DMS53 treated with DMSO at 0.1 percent for 48 hours (cell line): ENCODE measurements around the gene SLC27A2.
"Not testable (repeated sequence)": the region's sequence is repeated elsewhere in the genome, so short reads cannot be mapped to it uniquely, and the experiment has no call there.

ENCODE experiments used
- DNase-seq: peaks from one replicate; lab custom pipeline; 2025; ENCODE audit not compliant: unreplicated experiment; lab: John Stamatoyannopoulos, UW

Gene SLC27A2

DNA sequence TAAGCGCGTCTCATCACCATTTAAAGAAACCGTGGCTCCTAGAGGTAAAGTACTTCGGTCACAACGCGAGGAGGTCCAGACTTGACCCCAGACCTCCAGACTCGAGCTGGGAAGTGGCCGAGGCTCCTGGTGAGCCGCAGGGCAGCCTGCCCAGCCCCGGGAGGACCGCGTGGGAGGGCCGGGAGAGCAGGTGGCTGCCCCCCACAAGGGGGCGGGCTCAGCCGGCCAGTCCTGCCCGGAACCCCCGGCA lies at the start of gene SLC27A2:
Gene SLC27A2, plus strand, starts transcription at position 228 of the 250 bp plus-strand sequence. CDS start 232 bp downstream, outside the sequence.
- no peak for DNase-seq

- not testable (repeated sequence) for DNase-seq
Observed at GRCh38 chr15:50132251-50132984, 49.6 kb upstream of the SLC27A2 start.

DNA sequence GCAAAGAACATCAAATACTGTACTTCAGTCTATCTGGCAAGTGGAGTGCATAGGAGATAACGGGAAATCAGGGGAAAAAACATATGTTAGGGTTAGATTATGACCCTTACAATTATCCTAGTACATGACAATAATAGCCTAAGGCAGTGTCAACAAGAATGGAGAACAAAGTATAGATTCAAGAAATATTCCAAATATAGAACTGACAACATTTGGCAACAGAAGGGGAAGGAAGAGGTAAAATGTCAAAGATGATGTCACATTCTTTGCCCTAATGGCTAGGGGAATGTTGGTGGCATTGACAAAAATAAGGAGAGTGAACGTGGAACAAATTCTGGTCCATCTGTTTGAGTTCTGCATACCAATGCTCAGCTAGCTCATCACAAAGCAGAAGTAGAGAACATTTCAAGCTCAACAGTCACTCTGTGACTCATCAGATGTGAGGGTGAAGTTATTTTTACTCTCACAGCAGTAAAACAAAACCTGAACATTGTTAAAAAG lies 47.4 kb upstream of the SLC27A2 start:
- no peak for DNase-seq

GRCh38 chr15:50135031-50135551 lies 46.9 kb upstream of the SLC27A2 start:
- no peak for DNase-seq

DNA sequence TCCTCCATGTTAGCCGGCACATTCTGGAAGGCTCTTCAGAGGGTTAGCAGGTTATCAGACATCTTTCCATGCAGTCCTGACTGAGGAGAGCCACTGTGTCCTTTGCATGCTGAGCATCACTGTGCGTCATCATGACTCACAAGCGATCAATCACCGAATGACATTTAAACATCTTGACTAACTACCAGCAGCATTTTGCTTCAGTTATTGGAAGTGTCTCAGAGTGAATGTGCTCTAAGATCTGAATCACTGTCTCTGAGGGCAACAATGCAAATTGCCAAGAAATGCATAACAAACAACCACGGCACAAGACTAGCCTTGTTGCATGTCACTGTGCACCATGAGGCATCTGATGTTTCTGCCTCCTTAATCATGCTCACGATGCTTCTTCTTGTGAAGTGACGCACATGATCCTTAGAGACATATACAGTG lies 44.6 kb upstream of the SLC27A2 start:
- DNase-seq: no peak

- DNase-seq: no peak
Observed at GRCh38 chr15:50137893-50138292, 44.1 kb upstream of the SLC27A2 start.

DNA sequence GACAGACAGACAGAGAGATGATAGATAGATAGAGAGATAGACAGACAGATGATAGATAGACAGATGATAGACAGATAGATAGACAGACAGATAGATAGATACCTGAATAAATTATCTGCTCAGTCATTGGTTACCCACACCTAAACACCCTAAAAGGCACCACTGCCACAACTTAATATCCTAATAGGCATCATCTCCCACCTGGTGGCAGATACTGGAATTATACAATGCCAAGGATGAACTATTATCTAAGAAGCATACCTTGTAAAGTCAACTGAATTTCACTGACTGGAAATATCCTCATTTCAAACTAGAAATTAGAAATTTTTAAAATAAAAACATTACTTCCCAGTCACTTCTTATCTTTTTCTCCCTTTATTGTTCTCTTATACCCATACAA lies 43.6 kb upstream of the SLC27A2 start:
- no peak for DNase-seq

GRCh38 chr15:50140098-50140497 lies 41.9 kb upstream of the SLC27A2 start:
- DNase-seq: no peak

GRCh38 chr15:50140983-50141382 lies 41.0 kb upstream of the SLC27A2 start:
- no peak for DNase-seq

- DNase-seq: no peak
Observed at GRCh38 chr15:50141856-50142255, 40.1 kb upstream of the SLC27A2 start.

DNA sequence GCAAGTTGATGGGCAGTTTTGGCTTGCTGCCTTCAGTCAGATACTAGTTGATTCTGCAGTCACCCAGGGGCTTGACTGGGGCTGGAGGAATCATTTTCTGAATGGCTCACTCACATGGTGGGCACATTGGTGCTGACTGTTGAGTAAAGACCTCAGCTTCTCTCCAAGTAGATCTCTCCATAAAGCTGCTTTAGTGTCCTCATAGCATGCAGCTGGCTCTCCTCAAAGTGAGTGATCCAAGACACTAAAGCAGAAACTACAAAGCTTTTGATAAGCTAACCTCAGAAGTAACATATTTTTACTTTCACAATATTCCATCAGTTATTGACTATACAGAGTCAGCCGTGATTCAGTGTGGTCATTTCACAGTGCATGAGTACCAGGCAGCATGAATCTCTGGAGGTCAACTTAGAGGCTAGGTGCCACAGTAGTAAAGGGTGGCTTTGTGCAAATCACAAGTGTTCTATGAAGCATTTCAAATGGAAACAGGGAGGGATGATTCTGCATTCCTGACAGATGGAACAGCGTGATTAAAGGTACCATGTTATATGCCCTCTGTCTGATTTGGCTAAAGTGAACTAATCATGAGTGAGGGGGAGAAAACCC lies 38.6 kb upstream of the SLC27A2 start:
- no peak for DNase-seq

DNA sequence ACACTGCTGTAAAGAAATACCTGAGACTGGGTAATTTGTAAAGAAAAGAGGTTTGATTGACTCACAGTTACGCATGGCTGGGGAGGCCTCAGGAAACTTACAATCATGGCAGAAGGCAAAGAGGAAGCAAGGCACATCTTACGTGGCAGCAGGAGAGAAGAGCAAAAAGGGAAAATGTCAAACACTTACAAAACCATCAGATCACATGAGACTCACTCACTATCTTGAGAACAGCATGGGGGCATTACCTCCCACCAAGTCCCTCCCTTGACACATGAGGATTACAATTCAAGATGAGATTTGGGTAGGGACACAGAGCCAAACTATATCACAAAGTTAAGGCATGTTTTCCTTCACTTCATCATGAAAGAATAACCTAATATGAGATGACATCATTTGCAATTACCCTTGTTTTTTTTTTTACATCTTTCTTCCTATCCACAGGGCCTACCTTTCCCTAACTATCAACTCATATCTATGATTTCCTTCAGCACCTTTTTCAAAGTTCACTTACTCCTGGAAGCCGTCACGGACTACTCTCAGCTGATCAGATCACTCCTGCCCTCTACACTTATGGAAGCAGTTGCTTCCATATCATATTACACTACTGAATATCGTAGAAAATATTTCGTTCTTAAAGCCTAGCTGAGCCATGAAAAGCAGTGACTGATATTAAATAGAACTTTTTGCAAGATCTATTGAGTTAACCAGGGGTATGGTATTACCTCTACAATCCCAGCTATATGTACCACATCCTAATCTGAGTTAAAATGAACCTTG lies 37.5 kb upstream of the SLC27A2 start:
- DNase-seq: no peak

DNA sequence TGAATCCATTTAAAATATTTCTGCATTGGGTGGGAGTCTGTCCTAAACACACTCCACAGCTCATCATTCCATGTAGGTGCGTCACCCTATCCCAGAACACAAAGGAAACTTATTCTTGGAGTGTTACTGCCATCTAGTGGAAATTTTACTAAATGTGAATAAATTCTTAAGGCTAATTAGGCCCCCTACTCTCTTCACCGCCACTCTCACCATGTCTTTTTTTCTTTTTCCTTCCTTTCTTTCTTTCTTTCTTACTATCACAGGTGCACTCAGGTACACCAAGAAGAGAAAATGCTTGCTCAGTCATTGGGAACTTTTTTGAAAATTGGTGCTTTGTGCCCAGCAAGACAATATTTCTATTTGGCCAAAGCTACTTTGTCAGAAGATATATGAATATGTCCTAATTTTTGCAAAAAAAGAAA lies 36.5 kb upstream of the SLC27A2 start:
- peak; percentile 55 for DNase-seq

- DNase-seq: no peak
Observed at GRCh38 chr15:50146632-50147031, 35.4 kb upstream of the SLC27A2 start.

GRCh38 chr15:50148362-50148963 lies 33.5 kb upstream of the SLC27A2 start:
- peak; percentile 32 for DNase-seq

GRCh38 chr15:50149090-50149489 lies 32.9 kb upstream of the SLC27A2 start:
- peak; percentile 78 for DNase-seq

- no peak for DNase-seq
Observed at GRCh38 chr15:50150349-50150748, 31.6 kb upstream of the SLC27A2 start.

- no peak for DNase-seq
Observed at GRCh38 chr15:50150851-50151250, 31.1 kb upstream of the SLC27A2 start.

GRCh38 chr15:50151476-50151875 lies 30.5 kb upstream of the SLC27A2 start:
- no peak for DNase-seq

GRCh38 chr15:50158236-50158635 lies 23.8 kb upstream of the SLC27A2 start:
- not testable (repeated sequence) for DNase-seq

GRCh38 chr15:50162969-50163718 lies 18.9 kb upstream of the SLC27A2 start:
- DNase-seq: no peak
